Panc1 (cell line): ENCODE measurements around the gene THBS4. TPM values are rescaled to one million over a fixed set of nuclear protein-coding genes. Genes with fewer than 3 reads are reported as not detected.

Experiments used
- ATAC-seq: fragments of 200-7000 bp; cut with Tn5 transposase; 2 replicates; pipeline ENCODE4 v1.9.1; 2020; ENCODE audit warnings: mild to moderate bottlenecking, moderate library complexity
- BruUV-seq: library from RNA; stranded (reverse); fragments of 400-500 nt; replicated peaks from 2 replicates; lab custom pipeline; 2021; lab: Mats Ljungman, UMichigan
- CTCF ChIA-PET: fragments of 300-600 bp; sonication (Branson Sonifier 250); formaldehyde crosslinking; loops from one replicate; lab custom pipeline; 2022; ENCODE audit warnings: antibody characterized with exemption; lab: Charles Lee
- POLR2A ChIA-PET: fragments of 300-600 bp; sonication (Branson Sonifier 250); formaldehyde crosslinking; loops from one replicate; lab custom pipeline; 2022; ENCODE audit warnings: antibody characterized with exemption; lab: Charles Lee
- DNase-seq: peaks from one replicate; pipeline ENCODE4 v3.0.0-alpha.2; 2010; ENCODE audit warnings: low read depth, low spot score
- H3K27ac ChIP-seq: 2 replicates; pipeline ENCODE4 v1.5.1; 2011; ENCODE audit warnings: mild to moderate bottlenecking, low read length, inconsistent platforms
- H3K27me3 ChIP-seq: fragments of 200-500 bp; sonication (Bioruptor generic); 2 replicates; pipeline ENCODE4 v1.6.0; 2014; ENCODE audit warnings: low read length, inconsistent platforms; ENCODE audit not compliant: control insufficient read depth, insufficient read depth
- H3K36me3 ChIP-seq: fragments of 200-500 bp; sonication (Bioruptor generic); 2 replicates; pipeline ENCODE4 v1.5.1; 2014; ENCODE audit warnings: inconsistent platforms, mild to moderate bottlenecking, low read length, moderate library complexity; ENCODE audit not compliant: control insufficient read depth, insufficient read depth
- H3K4me1 ChIP-seq: 2 replicates; pipeline ENCODE4 v1.5.1; 2011; ENCODE audit warnings: inconsistent platforms, mild to moderate bottlenecking, low read length, moderate library complexity; ENCODE audit not compliant: control insufficient read depth, insufficient read depth
- H3K4me3 ChIP-seq, 2 experiments: 2 replicates each; pipeline ENCODE4 v1.5.1; 2011 to 2012; ENCODE audit warnings: low read depth in 2 of 2, low read length in 2 of 2, mild to moderate bottlenecking in 2 of 2, inconsistent platforms in 1 of 2, moderate library complexity in 1 of 2
- H3K9me3 ChIP-seq: fragments of 200-500 bp; sonication (Bioruptor generic); 2 replicates; pipeline ENCODE4 v1.5.1; 2014; ENCODE audit warnings: low read depth, mild to moderate bottlenecking, inconsistent platforms, low read length, moderate library complexity; ENCODE audit not compliant: control insufficient read depth, insufficient read depth
- POLR2AphosphoS5 ChIP-seq: IDR thresholded peaks from 2 replicates; pipeline ENCODE4 v1.6.1; 2012; ENCODE audit warnings: mild to moderate bottlenecking, low read depth, low read length, moderate library complexity
- REST ChIP-seq, 2 experiments: IDR thresholded peaks; 2 replicates each; pipeline ENCODE4 v1.6.1; 2011 to 2012; ENCODE audit warnings: low read depth in 2 of 2, control low read depth in 1 of 2, low read length in 1 of 2, mild to moderate bottlenecking in 1 of 2, moderate library complexity in 1 of 2; ENCODE audit not compliant: insufficient read depth in 1 of 2
- SIN3A ChIP-seq: IDR thresholded peaks from 2 replicates; pipeline ENCODE4 v1.6.1; 2012; ENCODE audit warnings: low read depth, mild to moderate bottlenecking, low read length, moderate library complexity, borderline replicate concordance; ENCODE audit not compliant: insufficient read depth
- TCF7L2 ChIP-seq: IDR thresholded peaks from 2 replicates; pipeline ENCODE4 v1.6.1; 2011; ENCODE audit warnings: mild to moderate bottlenecking, low read depth, low read length, inconsistent platforms
- in situ Hi-C: cut with HindIII; loops from 2 replicates; pipeline ENCODE4 v1.10.0; 2016; ENCODE audit warnings: low sequenced_read_pairs, low pct_unique_long_range_greater_than_20kb
- intact Hi-C: fragments of 100-400 bp; cut with micrococcal nuclease; formaldehyde crosslinking; loops from one replicate; pipeline ENCODE4 v1.10.0; 2022; ENCODE audit not compliant: unreplicated experiment
- total RNA-seq: library from RNA; stranded (reverse); gene quantifications from one replicate; pipeline ENCODE4 v1.2.1, GENCODE V29; 2021; ENCODE audit not compliant: unreplicated experiment
- TF ChIP-seq, protein P1 (sequence below): fragments of 450-650 bp; IDR thresholded peaks from 2 replicates; pipeline ENCODE4 v1.5.1; 2017; ENCODE audit warnings: mild to moderate bottlenecking

Gene THBS4
- total RNA-seq, 1 experiment from 2014 or later, result 0.31 TPM

DNA sequence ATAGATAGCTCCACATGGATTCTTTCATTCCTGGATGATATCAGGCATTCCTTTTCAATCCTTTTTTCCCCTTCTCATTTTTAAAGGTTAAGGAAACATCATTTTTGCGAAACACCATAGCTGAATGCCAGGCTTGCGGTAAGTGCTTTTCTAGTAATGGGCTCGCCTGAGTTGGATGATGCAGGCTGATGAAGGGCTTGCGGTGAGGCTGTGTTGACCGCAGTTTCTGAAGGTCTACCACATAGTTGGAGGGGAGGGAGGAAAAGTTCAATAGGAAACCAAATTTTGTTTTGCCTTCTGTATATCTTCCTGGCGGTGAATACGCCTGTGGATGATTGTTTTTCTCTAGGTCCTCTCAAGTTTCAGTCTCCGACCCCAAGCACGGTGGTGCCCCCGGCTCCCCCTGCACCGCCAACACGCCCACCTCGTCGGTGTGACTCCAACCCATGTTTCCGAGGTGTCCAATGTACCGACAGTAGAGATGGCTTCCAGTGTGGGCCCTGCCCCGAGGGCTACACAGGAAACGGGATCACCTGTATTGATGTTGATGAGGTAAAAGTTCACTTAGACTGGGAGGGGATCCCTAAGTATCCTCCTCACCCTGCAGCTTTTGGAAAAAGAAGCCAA, 24.3 kb downstream of the THBS4 start:
- ATAC-seq, result no peak
- intact Hi-C loops (no loop called here), in situ Hi-C loops (no loop called here)
- Histone ChIP-seq H3K4me3 (no peak overlapping the region), H3K27me3 (peaks cover 17% of the 10 kb centered on the region), H3K27ac (no peak overlapping the region), H3K9me3 (no peaks in the 10 kb centered on the region), H3K36me3 (no peaks in the 10 kb centered on the region), H3K4me1 (no peaks in the 10 kb centered on the region)
- no peak for DNase-seq
- CTCF ChIA-PET, result interaction anchor here (0.5 kb wide), 1 partner anchor 505 kb away, joined by 7 read pairs; no protein-coding TSS in a partner anchor
- TF ChIP-seq REST (IDR thresholded peaks at IDR 0.05; ENCODE audit: insufficient read depth in 1 of 2, low read depth in 2 of 2, low read length in 1 of 2) (no peak), SIN3A (no peak), TCF7L2 (no peak), POLR2AphosphoS5 (no peak)
- TF ChIP-seq, protein P1, sequence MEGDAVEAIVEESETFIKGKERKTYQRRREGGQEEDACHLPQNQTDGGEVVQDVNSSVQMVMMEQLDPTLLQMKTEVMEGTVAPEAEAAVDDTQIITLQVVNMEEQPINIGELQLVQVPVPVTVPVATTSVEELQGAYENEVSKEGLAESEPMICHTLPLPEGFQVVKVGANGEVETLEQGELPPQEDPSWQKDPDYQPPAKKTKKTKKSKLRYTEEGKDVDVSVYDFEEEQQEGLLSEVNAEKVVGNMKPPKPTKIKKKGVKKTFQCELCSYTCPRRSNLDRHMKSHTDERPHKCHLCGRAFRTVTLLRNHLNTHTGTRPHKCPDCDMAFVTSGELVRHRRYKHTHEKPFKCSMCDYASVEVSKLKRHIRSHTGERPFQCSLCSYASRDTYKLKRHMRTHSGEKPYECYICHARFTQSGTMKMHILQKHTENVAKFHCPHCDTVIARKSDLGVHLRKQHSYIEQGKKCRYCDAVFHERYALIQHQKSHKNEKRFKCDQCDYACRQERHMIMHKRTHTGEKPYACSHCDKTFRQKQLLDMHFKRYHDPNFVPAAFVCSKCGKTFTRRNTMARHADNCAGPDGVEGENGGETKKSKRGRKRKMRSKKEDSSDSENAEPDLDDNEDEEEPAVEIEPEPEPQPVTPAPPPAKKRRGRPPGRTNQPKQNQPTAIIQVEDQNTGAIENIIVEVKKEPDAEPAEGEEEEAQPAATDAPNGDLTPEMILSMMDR, result no peak
- POLR2A ChIA-PET, result no interaction called here
- no TSS peak for BruUV-seq

DNA sequence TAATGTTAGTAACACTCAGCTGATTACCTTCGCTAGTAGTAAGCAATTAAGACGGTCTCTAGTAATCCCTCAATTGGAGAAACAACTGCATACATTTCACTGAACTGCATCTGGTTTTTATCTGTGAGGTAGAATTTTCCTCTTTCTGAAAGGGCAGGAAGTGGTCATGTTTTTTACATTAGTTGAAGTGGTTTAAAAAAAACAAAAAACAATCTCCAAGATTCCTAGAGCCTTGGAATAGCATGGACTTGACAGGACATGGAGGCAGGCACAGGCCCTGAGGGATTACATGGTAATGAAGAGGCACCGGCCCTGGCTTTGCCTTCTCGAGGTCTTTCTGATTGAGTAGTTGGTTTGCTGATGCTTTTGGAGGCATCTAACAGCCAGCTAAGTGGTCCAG, 25.8 kb downstream of the THBS4 start:
- peaks cover 22% of the 10 kb centered on the region for H3K27me3 ChIP-seq
- intact Hi-C loops (no loop called here), in situ Hi-C loops (no loop called here)
- no peak overlapping the region for H3K27ac ChIP-seq
- ChIA-PET POLR2A (no interaction called here), CTCF (no interaction called here)
- H3K4me3 ChIP-seq, result no peak overlapping the region
- no peaks in the 10 kb centered on the region for H3K4me1 ChIP-seq
- TF ChIP-seq, protein P1, result no peak
- TF ChIP-seq POLR2AphosphoS5, result no peak
- TF ChIP-seq SIN3A, result no peak
- ATAC-seq (no peak), DNase-seq (no peak)
- BruUV-seq, result no TSS peak
- H3K36me3 ChIP-seq, result no peaks in the 10 kb centered on the region
- H3K9me3 ChIP-seq, result no peaks in the 10 kb centered on the region
